Erythroblast (primary cell): ENCODE results near the gene PAK1.

Source experiments
- GATA1 ChIP-seq: IDR thresholded peaks from 2 replicates; pipeline ENCODE4 v1.6.1; 2011; ENCODE audit warnings: low read depth, mild to moderate bottlenecking, control low read depth, low read length, moderate library complexity
- POLR2A ChIP-seq: IDR thresholded peaks from 2 replicates; pipeline ENCODE4 v1.6.1; 2011; ENCODE audit warnings: mild to moderate bottlenecking, low read length

- TF ChIP-seq POLR2A (no peak), GATA1 (no peak)
Measured at GRCh38 chr11:77316733-77317342, 157.1 kb downstream of the PAK1 start.
